GM12878 (cell line): ENCODE results near the gene DCAF4L1. TPM values are rescaled to one million over a fixed set of nuclear protein-coding genes. Genes with fewer than 3 reads are reported as not detected.

Source experiments
- ATAC-seq: fragments of 200-7000 bp; cut with Tn5 transposase; 3 replicates; pipeline ENCODE4 v1.9.1; 2020; ENCODE audit warnings: mild to moderate bottlenecking, moderate library complexity
- BruUV-seq: library from RNA; stranded (reverse); fragments of 400-500 nt; replicated peaks from 2 replicates; lab custom pipeline; 2021; lab: Mats Ljungman, UMichigan
- CTCF ChIA-PET: fragments of 300-600 bp; sonication (Branson Sonifier 250); formaldehyde crosslinking; extraction: SDS; loops from one replicate; lab custom pipeline; 2021; ENCODE audit warnings: inconsistent platforms; lab: Yijun Ruan, JAX
- POLR2A ChIA-PET: fragments of 350-600 bp; formaldehyde crosslinking; extraction: SDS; loops from one replicate; lab custom pipeline; 2021; ENCODE audit warnings: inconsistent platforms; lab: Charles Lee
- RAD21 ChIA-PET: fragments of 300-600 bp; sonication (Branson Sonifier 250); formaldehyde crosslinking; loops from one replicate; lab custom pipeline; 2023; ENCODE audit warnings: antibody characterized with exemption; ENCODE audit not compliant: unreplicated experiment; lab: Charles Lee
- SMC1A ChIA-PET: fragments of 300-600 bp; sonication (Branson Sonifier 250); formaldehyde crosslinking; loops from one replicate; lab custom pipeline; 2023; ENCODE audit not compliant: unreplicated experiment, uncharacterized antibody; lab: Charles Lee
- DNase-seq: peaks from one replicate; pipeline ENCODE4 v3.0.0-alpha.2; 2011; ENCODE audit warnings: low read depth, low spot score
- FAIRE-seq: peaks from 3 replicates; lab custom pipeline; 2011; peaks lifted over from hg19 to GRCh38; lab: Jason Lieb, UNC
- H2AFZ ChIP-seq: 2 replicates; pipeline ENCODE4 v1.6.0; 2011; ENCODE audit warnings: low read depth, low read length, control low read depth; ENCODE audit not compliant: control insufficient read depth
- H3K27ac ChIP-seq: 2 replicates; pipeline ENCODE4 v1.5.1; 2011; ENCODE audit warnings: control low read depth; ENCODE audit not compliant: control insufficient read depth, insufficient read depth
- H3K27me3 ChIP-seq, 2 experiments: replicated peaks in 1 of 2; 2 replicates each; pipeline versions ENCODE4 v1.6.0 to v1.6.1; 2011; ENCODE audit warnings: low read length in 1 of 2; ENCODE audit not compliant: control insufficient read depth in 2 of 2, insufficient read depth in 2 of 2
- H3K36me3 ChIP-seq, 2 experiments: 2 replicates each; pipeline ENCODE4 v1.5.1; 2011; ENCODE audit warnings: low read length in 1 of 2; ENCODE audit not compliant: control insufficient read depth in 2 of 2, insufficient read depth in 2 of 2
- H3K4me1 ChIP-seq: 2 replicates; pipeline ENCODE4 v1.6.1; 2011; ENCODE audit warnings: mild to moderate bottlenecking, low read length, moderate library complexity, mixed read lengths; ENCODE audit not compliant: control insufficient read depth, insufficient read depth
- H3K4me2 ChIP-seq: 2 replicates; pipeline ENCODE4 v1.6.0; 2011; ENCODE audit warnings: control low read depth; ENCODE audit not compliant: control insufficient read depth, insufficient read depth
- H3K4me3 ChIP-seq: fragments of 200-600 bp; sonication (generic); 2 replicates; pipeline ENCODE4 v1.5.1; 2016
- H3K79me2 ChIP-seq: 2 replicates; pipeline ENCODE4 v1.6.0; 2011; ENCODE audit warnings: low read length; ENCODE audit not compliant: control insufficient read depth, insufficient read depth
- H3K9ac ChIP-seq: 2 replicates; pipeline ENCODE4 v1.8.0; 2011; ENCODE audit warnings: low read length, control low read depth, mixed read lengths; ENCODE audit not compliant: control insufficient read depth, insufficient read depth
- H3K9me3 ChIP-seq: replicated peaks from 3 replicates; pipeline ENCODE4 v1.5.1; 2011; ENCODE audit warnings: mild to moderate bottlenecking, low read length; ENCODE audit not compliant: control insufficient read depth, insufficient read depth
- H4K20me1 ChIP-seq: 2 replicates; pipeline ENCODE4 v1.6.0; 2011; ENCODE audit not compliant: control insufficient read depth, insufficient read depth
- ASH2L ChIP-seq: fragments of 300-600, 200-600 bp; sonication (generic); IDR thresholded peaks from 2 replicates; pipeline ENCODE4 v1.6.1; 2017; ENCODE audit warnings: low read depth, mild to moderate bottlenecking, borderline replicate concordance
- FOS ChIP-seq: IDR thresholded peaks from 3 replicates; pipeline ENCODE4 v1.6.1; 2011; ENCODE audit warnings: borderline replicate concordance; ENCODE audit not compliant: insufficient read length; ENCODE audit errors: extremely low read depth
- GATAD2B ChIP-seq: fragments of 450-650 bp; conservative IDR thresholded peaks from 2 replicates; pipeline ENCODE4 v1.6.1; 2017; ENCODE audit warnings: low read depth, mild to moderate bottlenecking, moderate library complexity
- HDAC2 ChIP-seq: fragments of 200-600 bp; sonication (generic); IDR thresholded peaks from 2 replicates; pipeline ENCODE4 v1.6.1; 2017
- IKZF2 ChIP-seq, 2 experiments: fragments of 450-650 bp; IDR thresholded peaks; 2 replicates each; pipeline ENCODE4 v1.6.1; 2017; ENCODE audit warnings: mild to moderate bottlenecking in 2 of 2, moderate library complexity in 2 of 2
- MYB ChIP-seq: fragments of 150-350 bp; IDR thresholded peaks from 2 replicates; pipeline ENCODE4 v1.6.1; 2014; ENCODE audit warnings: mild to moderate bottlenecking, low read depth, low read length, borderline replicate concordance
- SMARCA5 ChIP-seq: fragments of 450-650 bp; IDR thresholded peaks from 2 replicates; pipeline ENCODE4 v1.6.1; 2017; ENCODE audit warnings: mild to moderate bottlenecking
- in situ Hi-C: fragments of 300-500 bp; cut with MboI; formaldehyde crosslinking; loops from 9 replicates; pipeline ENCODE4 v1.14.3; 2018; ENCODE audit warnings: mixed read lengths
- intact Hi-C: fragments of 100-400 bp; cut with micrococcal nuclease; formaldehyde crosslinking; loops from one replicate; pipeline ENCODE4 v1.14.2; 2022; ENCODE audit not compliant: unreplicated experiment
- polyA plus RNA-seq, 11 experiments: library from polyadenylated mRNA; depleted of rRNA in 4 of 11; unstranded in 6 of 11; stranded (reverse) in 5 of 11; fragments of >200 nt; fragmentation: Nextera tagmentation in 4 of 11; fragmentation: Illumina TruSeq in 1 of 11; extraction: Ambion mirVana in 4 of 11; extraction: Trizol in 1 of 11; gene quantifications; 1 replicate in 1 of 11; 2 replicates in 10 of 11; pipeline versions ENCODE4 v1.2.1 to v1.2.3, GENCODE V29; 2011 to 2016; ENCODE audit warnings: inconsistent platforms in 2 of 11, missing spikeins in 2 of 11, low read depth in 1 of 11
- total RNA-seq, 4 experiments: library from RNA; depleted of rRNA in 3 of 4; stranded (reverse); fragments of >200 nt in 3 of 4; fragmentation: Illumina TruSeq in 1 of 4; extraction: Trizol in 1 of 4; gene quantifications; 2 replicates each; pipeline versions ENCODE4 v1.2.1 to v1.2.3, GENCODE V29; 2013 to 2021
- TF ChIP-seq, protein P1 (sequence below): IDR thresholded peaks from 2 replicates; pipeline ENCODE4 v1.6.1; 2012; ENCODE audit warnings: improper control_type of control experiment, low read depth, low read length; ENCODE audit not compliant: insufficient replicate concordance
- TF ChIP-seq, protein P2 (sequence below): fragments of 450-650 bp; IDR thresholded peaks from 2 replicates; pipeline ENCODE4 v1.6.1; 2018; ENCODE audit warnings: mild to moderate bottlenecking, low read depth, moderate library complexity; ENCODE audit not compliant: partially characterized antibody

Gene DCAF4L1
- total and polyA plus RNA-seq, 10 of the 15 experiments (the other 5 are each of a cell fraction or from before 2014, with no cell fraction given) = 0.04 to 0.48 (median 0.18) TPM

DNA sequence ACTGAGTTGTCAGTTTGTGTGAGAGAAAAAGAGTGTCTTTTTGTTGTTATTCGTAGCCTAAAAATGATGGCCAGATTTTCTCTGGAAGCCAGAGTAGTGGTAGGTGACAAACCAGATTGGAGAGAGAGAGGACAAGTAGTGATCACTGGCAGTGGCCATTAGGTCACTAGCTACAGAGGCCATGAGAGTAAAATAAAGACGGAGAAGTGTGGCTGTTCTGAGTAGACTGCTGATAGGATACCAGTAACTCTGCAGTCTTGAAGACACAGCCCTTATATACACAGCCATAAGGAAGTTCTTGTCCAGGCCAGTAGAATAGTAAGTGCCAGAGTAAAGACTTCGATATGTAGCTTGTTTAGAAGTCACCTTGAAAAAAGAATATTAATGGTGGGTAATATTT is 16.5 kb downstream of the DCAF4L1 start (continued):
- TF ChIP-seq, protein P1, sequence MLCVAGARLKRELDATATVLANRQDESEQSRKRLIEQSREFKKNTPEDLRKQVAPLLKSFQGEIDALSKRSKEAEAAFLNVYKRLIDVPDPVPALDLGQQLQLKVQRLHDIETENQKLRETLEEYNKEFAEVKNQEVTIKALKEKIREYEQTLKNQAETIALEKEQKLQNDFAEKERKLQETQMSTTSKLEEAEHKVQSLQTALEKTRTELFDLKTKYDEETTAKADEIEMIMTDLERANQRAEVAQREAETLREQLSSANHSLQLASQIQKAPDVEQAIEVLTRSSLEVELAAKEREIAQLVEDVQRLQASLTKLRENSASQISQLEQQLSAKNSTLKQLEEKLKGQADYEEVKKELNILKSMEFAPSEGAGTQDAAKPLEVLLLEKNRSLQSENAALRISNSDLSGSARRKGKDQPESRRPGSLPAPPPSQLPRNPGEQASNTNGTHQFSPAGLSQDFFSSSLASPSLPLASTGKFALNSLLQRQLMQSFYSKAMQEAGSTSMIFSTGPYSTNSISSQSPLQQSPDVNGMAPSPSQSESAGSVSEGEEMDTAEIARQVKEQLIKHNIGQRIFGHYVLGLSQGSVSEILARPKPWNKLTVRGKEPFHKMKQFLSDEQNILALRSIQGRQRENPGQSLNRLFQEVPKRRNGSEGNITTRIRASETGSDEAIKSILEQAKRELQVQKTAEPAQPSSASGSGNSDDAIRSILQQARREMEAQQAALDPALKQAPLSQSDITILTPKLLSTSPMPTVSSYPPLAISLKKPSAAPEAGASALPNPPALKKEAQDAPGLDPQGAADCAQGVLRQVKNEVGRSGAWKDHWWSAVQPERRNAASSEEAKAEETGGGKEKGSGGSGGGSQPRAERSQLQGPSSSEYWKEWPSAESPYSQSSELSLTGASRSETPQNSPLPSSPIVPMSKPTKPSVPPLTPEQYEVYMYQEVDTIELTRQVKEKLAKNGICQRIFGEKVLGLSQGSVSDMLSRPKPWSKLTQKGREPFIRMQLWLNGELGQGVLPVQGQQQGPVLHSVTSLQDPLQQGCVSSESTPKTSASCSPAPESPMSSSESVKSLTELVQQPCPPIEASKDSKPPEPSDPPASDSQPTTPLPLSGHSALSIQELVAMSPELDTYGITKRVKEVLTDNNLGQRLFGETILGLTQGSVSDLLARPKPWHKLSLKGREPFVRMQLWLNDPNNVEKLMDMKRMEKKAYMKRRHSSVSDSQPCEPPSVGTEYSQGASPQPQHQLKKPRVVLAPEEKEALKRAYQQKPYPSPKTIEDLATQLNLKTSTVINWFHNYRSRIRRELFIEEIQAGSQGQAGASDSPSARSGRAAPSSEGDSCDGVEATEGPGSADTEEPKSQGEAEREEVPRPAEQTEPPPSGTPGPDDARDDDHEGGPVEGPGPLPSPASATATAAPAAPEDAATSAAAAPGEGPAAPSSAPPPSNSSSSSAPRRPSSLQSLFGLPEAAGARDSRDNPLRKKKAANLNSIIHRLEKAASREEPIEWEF = no peak
- TF ChIP-seq SMARCA5 (no peak), HDAC2 (no peak), FOS (no peak)
- TF ChIP-seq, protein P2, sequence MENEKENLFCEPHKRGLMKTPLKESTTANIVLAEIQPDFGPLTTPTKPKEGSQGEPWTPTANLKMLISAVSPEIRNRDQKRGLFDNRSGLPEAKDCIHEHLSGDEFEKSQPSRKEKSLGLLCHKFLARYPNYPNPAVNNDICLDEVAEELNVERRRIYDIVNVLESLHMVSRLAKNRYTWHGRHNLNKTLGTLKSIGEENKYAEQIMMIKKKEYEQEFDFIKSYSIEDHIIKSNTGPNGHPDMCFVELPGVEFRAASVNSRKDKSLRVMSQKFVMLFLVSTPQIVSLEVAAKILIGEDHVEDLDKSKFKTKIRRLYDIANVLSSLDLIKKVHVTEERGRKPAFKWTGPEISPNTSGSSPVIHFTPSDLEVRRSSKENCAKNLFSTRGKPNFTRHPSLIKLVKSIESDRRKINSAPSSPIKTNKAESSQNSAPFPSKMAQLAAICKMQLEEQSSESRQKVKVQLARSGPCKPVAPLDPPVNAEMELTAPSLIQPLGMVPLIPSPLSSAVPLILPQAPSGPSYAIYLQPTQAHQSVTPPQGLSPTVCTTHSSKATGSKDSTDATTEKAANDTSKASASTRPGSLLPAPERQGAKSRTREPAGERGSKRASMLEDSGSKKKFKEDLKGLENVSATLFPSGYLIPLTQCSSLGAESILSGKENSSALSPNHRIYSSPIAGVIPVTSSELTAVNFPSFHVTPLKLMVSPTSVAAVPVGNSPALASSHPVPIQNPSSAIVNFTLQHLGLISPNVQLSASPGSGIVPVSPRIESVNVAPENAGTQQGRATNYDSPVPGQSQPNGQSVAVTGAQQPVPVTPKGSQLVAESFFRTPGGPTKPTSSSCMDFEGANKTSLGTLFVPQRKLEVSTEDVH = no peak

DNA sequence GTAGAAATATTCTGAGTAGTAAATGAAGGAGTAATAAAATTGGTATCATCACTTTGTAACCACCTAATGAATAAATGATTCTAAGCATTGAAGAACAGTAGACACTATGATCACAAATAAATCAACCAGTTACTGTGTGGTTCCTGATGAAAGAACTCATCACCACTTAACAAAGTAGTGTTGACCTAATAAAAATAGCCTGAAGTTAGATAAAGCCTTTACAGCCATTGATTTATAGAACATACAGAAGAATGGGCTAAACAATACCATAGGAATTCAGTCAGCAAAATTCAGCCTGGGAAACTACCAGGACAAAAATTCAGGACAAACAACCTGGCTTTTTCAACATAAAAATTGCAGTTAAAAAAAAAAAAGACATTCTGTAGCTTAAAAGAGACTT is 17.8 kb downstream of the DCAF4L1 start:
- BruUV-seq = no TSS peak
- Histone ChIP-seq H3K36me3 (no peaks in the 10 kb centered on the region; a peak in 1 of 4 replicates), H3K9me3 (no peaks in the 10 kb centered on the region; the same call in 2 of the 3 replicates), H3K27me3 (no peaks in the 10 kb centered on the region), H4K20me1 (no peaks in the 10 kb centered on the region), H3K79me2 (peaks cover 5% of the 10 kb centered on the region), H3K4me2 (no peak overlapping the region), H3K4me1 (no peaks in the 10 kb centered on the region; the same call in 1 of the 2 replicates), H3K9ac (no peak overlapping the region), H3K27ac (no peak overlapping the region), H3K4me3 (no peak overlapping the region), H2AFZ (no peak overlapping the region)
- POLR2A ChIA-PET = no interaction called here
- FAIRE-seq (no peak), ATAC-seq (no peak), DNase-seq (no peak)
- CTCF ChIA-PET = no interaction called here
- intact Hi-C loops (no loop called here), in situ Hi-C loops (no loop called here)
- RAD21 ChIA-PET = no interaction called here
- SMC1A ChIA-PET = no interaction called here
- TF ChIP-seq IKZF2 (IDR thresholded peaks at IDR 0.05) = no peak
- no peak for TF ChIP-seq GATAD2B
- TF ChIP-seq, protein P1 = no peak
- TF ChIP-seq ASH2L = no peak
- TF ChIP-seq MYB = no peak
